GM18519 (cell line): ENCODE data around the gene SLC13A3.

Experiments used
- ATAC-seq: cut with Tn5 transposase; IDR thresholded peaks from one replicate; pipeline ENCODE4 v1.9.1; 2021; ENCODE audit warnings: mild to moderate bottlenecking, moderate library complexity; ENCODE audit not compliant: unreplicated experiment, low FRiP score

Gene SLC13A3

DNA sequence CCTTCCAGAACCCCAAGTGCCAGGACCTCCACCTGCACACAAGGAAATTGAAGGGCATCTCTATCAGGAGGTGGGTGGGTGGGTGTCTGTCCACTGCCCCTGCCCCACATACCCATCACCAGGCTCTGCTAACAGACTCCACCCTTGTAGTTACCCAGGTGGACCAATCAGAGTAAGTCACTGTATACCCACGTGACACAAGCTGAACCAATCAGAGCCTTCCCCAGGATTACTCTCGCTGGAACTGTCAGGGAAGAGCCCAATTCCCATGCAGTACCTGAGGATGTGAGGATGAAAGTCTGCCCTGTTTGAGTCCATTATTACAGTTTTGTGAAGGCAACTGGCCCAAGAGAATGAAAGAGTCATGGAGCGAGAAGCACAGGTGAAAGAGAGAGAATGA lies 105.0 kb downstream of the SLC13A3 start:
- no peak for ATAC-seq

- no peak for ATAC-seq
Observed at GRCh38 chr20:46545827-46546138, 105.5 kb downstream of the SLC13A3 start.

DNA sequence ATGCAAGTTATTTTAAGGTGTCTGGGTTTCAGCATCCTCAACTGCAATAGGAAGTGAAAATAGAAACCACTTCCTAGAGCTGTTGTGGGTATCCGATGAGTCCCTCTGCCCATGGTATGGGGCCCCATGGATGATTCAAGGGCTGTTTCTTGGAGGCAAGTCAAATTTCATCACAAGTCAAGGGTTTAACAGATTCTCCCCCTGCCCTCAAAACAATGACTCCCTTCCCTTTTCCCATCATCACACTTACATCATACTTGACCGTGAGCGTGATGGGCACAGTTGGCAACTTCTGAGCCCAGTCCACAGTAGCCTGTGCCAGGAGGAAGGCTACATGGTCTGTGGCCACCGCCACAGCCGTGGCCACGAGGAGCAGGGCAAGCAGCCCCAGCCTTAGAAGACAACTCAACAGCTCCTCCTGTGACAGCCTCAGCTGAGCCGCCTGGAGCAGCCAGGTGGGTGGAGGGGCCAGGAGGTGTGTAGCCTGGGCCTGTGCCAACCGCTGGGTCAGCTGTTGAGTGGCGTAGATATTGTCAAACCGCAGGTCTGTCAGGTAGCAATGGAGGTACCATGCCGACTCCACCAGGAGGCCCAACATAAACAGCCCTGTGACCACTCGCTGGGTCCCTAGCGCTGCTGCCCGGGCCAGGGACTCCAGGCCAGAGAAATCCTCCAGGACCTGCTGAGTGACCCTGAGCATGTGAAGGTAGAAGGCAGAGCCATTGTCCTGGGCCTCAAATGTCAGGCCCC lies 106.0 kb downstream of the SLC13A3 start:
- ATAC-seq, result no peak

DNA sequence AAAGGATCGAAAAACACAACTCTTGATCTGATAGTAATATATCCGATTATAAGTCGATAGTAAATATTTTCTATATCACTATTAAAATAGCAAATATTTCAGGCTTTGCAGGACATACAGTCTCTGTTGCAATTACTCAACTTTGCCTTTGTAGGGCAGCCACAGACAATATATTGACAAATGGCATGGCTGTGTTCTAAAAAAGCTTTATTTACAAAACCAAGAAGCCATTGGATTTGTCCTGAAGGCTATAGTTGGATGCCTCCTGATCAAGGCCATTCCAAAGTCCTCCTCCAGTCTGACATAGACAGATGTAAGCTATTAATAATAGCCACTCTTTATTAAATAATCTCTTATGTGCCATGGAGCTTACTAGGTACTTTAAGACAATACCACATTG lies 106.7 kb downstream of the SLC13A3 start:
- no peak for ATAC-seq

- ATAC-seq, result no peak
Observed at GRCh38 chr20:46543959-46544358, 107.3 kb downstream of the SLC13A3 start.

DNA sequence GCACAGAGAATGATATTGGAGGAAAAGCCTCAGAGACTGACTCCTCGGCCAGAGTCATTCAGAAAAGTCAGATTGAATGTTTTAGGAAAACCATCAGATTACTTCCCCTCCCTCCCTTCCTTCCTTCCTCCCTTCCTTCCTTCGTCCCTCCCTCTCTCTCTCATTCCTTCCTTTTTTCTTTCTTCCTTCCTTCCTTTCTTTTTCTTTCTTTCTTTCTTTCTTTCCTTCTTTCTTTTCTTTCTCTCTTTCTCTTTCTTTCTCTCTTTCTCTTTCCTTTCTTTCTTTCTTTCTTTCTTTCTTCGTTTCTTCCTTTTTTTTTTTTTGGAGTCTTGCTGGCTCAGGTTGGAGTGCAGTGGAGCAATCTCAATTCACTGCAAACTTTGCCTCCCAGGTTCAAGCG lies 108.2 kb downstream of the SLC13A3 start:
- ATAC-seq, result no peak

GRCh38 chr20:46541229-46541935 lies 109.9 kb downstream of the SLC13A3 start:
- no peak for ATAC-seq

DNA sequence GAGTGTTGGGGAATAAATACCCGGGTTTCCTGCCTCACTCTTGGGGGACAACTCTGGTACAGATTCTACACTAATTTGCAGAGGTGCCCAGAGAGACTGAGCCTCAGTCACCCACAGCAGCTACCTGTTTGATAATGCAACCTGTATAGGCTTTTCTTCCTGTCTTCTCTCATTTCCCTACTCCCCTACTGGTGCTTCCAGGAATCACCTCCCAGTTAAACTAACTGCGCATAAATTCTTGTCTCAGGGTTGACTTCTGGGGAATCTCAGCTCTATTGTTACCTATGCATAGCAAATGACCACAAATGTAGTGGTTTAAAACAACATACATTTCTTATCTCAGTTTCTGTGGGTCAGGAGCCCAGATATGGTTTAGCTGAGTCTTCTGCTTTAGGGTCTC lies 112.1 kb downstream of the SLC13A3 start:
- ATAC-seq, result no peak

DNA sequence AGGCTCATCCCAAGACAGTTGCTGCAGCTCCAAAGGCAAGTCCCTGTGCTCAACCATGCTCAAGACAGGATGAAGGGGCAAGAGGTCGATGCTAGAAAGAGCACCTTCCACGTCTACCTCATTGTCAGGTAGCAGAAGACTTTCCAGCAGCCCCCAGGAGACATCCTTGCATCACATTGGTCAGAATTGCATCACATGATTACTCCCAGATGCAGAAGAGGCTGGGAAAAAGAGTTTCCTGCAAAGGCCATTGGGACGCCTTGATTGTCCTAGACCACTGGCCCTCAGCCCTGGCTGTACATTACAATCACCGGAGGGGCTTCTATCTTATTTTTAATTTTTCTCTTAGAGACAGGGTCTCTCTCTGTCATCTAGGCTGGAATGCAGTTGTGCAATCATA lies 120.6 kb downstream of the SLC13A3 start:
- ATAC-seq, result no peak

DNA sequence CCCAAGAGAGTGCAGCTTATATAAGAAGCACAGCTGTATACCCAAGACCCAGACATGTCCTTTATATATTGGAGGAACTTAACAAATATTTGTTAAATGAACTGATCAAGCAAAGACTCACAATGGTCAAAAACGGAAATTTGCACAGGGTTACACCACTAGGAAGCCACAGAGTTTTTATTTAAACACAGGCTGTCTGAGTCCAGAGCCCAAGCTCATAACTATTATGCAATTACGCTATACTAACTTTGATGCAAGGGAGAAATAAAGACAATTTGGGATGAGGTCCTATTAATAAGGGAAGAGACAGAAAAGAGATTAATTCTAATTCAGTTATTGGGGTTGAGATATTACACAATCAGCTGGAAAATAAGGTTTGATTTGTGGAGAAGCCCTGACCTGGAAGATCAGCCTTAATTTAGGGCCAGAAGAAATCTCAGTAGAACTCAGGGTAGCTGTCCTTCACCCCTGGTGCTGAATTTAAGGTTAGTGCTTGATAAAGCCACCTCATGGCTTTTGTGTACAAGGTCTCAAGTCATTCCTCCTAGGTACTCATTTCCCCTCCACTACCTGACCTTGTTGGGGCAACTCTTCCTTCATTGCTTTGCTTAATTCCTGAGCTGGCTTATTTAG lies 127.4 kb downstream of the SLC13A3 start:
- ATAC-seq, result no peak

DNA sequence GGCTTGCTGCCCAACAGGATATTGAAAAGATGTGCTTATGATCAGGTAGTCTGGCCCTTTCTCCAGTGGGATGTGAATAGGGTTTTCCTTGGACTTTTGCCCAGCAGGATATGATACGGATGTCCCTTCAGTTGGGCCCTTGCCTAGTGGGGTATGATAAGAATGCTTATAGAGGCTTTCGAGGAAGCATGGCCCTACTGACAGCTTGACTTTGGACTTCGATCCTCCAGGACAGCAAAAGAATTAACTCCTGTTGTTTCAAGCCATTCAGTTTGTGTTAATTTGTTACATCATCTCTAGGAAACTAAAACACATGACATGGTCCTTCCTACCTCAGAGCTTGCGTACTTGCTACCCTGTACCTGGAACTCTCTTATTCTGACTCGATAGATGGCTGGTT lies 128.2 kb downstream of the SLC13A3 start:
- ATAC-seq, result no peak

GRCh38 chr20:46520976-46521579 lies 130.2 kb downstream of the SLC13A3 start:
- ATAC-seq, result no peak

GRCh38 chr20:46520540-46520939 lies 130.7 kb downstream of the SLC13A3 start:
- no peak for ATAC-seq

DNA sequence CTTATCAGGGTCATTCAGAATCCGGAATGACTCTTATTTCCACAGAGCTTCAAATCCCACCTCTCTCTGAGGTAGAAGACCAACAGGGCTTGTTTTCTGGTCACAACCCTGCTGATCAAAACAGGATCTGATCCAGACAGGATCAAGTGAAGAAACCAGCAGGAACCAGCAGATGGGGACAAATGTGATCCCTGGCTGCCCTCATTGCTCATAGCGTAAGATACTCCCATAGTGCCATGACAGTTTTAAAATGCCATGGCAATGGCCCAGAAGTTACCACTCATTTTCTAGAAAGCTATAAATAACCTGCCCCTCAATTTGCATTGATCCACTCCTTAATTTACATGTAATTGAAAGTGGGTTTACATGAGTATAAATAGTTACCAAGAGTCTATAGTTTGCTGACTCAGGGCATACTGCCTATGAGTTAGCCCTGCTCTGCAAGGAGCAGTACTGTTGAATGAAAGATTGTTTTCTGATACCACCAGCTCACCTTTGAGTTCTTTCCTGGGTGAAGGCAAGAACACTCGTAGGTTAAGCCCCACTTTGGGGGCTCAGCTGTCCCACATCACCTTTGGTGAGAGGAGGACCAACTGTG lies 131.7 kb downstream of the SLC13A3 start:
- no peak for ATAC-seq

DNA sequence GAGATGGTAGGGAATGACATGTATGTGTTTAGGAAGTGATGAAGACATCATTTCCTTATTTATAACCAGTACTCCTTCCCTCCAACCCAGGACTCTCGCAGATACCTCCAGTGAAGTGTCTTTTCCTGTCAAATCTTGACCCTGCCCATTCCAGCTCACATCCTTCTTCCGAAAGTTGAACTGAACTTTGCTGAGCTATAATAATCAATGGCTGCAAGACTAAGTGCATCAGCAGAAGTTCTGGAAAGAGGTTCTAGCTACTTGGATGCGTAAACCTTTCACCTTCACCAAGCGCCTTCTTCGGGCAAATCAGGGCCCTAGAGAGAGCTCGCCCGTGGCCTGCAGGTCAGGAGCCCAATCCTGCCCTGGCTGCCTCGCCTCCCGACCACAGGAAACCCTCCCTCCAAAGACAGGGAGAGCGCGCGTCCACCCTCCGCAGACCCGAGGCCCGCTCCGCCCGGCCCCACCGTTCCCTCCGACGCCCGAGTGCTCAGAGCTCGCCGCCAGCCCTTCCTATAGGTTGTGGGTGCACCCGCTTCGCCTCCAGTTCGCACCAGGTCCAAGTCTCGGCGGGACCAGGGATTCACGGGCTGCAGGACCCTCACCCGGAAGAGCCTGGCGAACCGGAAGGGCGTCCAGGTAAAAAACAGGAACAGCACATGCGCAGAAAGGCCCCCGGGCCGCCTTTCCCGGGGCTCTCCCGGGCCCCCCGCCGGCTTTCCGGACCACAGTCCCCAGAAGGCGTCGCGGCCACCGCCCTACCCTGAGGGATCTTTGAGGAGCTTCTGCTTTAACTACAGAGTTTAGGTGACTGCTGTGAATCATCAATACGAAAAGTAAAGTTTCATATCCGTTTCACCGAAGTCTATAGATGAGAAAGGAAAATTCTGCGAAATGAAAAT lies 138.1 kb downstream of the SLC13A3 start, which contains the start of gene ZNF334:
ZNF334 (minus strand) TSS at position 617 of the 902 bp plus-strand sequence. CDS start 1,457 bp downstream, outside the sequence.
- ATAC-seq, result no peak

- ATAC-seq, result no peak
Observed at GRCh38 chr20:46509523-46509922, 141.7 kb downstream of the SLC13A3 start.
